DND-41 (cell line): ENCODE results near the gene TMEM231.

Experiments used
- CTCF ChIP-seq: IDR thresholded peaks from 2 replicates; pipeline ENCODE4 v1.5.1; 2012; ENCODE audit warnings: borderline replicate concordance, low read length, moderate library complexity, mild to moderate bottlenecking; ENCODE audit not compliant: poor library complexity, severe bottlenecking; ENCODE audit errors: extremely low read depth
- EZH2 ChIP-seq: IDR thresholded peaks from 3 replicates; pipeline ENCODE4 v1.6.1; 2012; ENCODE audit warnings: borderline replicate concordance, low read depth, mild to moderate bottlenecking, moderate library complexity, low read length, inconsistent platforms; ENCODE audit not compliant: severe bottlenecking

- TF ChIP-seq CTCF (no peak), EZH2 (no peak)
Measured at GRCh38 chr16:75534560-75535205, 21.4 kb downstream of the TMEM231 start.
